Breast epithelium (tissue), 4 donors: ENCODE data around the gene IL18RAP. TPM values are rescaled to one million over a fixed set of nuclear protein-coding genes. Genes with fewer than 3 reads are reported as not detected.

Experiments
- DNase-seq, 2 donors: peaks; one replicate each; pipeline ENCODE4 v3.0.0-alpha.2; 2019; ENCODE audit warnings: low spot score in 2 of 2
- H3K27ac ChIP-seq, 2 donors: fragments of 200-600 bp; sonication (generic) in 1 of 2; one replicate each; pipeline ENCODE4 v1.5.1; 2016 to 2019; ENCODE audit warnings: mild to moderate bottlenecking in 1 of 2
- H3K27me3 ChIP-seq, 2 donors: fragments of 200-600 bp; sonication (generic) in 1 of 2; one replicate each; pipeline versions ENCODE4 v1.5.1 to v1.6.0; 2017 to 2019; ENCODE audit warnings: control low read depth in 1 of 2, mild to moderate bottlenecking in 1 of 2
- H3K36me3 ChIP-seq: fragments of 200-600 bp; one replicate; pipeline ENCODE4 v1.5.1; 2019
- H3K4me1 ChIP-seq, 2 donors: fragments of 200-600 bp; sonication (generic); one replicate each; pipeline ENCODE4 v1.5.1; 2016 to 2019; ENCODE audit warnings: control low read depth in 1 of 2
- H3K4me3 ChIP-seq, 3 donors: fragments of 200-600 bp; sonication (generic); 1 replicate in 2 of 3; 2 replicates in 1 of 3; pipeline ENCODE4 v1.5.1; 2016 to 2019; ENCODE audit warnings: mild to moderate bottlenecking in 3 of 3, moderate library complexity in 2 of 3
- H3K9me3 ChIP-seq, 2 donors: fragments of 200-600 bp; sonication (generic) in 1 of 2; one replicate each; pipeline ENCODE4 v1.5.1; 2016 to 2019; ENCODE audit warnings: control low read depth in 1 of 2
- POLR2A ChIP-seq: fragments of 450-650 bp; IDR thresholded peaks from one replicate; pipeline ENCODE4 v1.6.1; 2016; ENCODE audit warnings: antibody characterized with exemption, mild to moderate bottlenecking, moderate library complexity
- POLR2AphosphoS5 ChIP-seq, 3 donors: sonication (generic); formaldehyde crosslinking; IDR thresholded peaks; one replicate each; pipeline ENCODE4 v1.6.1; 2017; ENCODE audit warnings: antibody characterized with exemption in 3 of 3
- intact Hi-C: fragments of 100-400 bp; cut with DNase I; formaldehyde crosslinking; loops from one replicate; pipeline ENCODE4 v1.15.1; 2023; ENCODE audit warnings: low total_unique reads
- total RNA-seq, 3 donors: library from RNA; depleted of rRNA; stranded (reverse); fragments of >200 nt; gene quantifications; one replicate each; pipeline ENCODE4 v1.1.0, GENCODE V29; 2016
- TF ChIP-seq, protein P1 (sequence below), 3 donors: fragments of 450-650 bp; IDR thresholded peaks; one replicate each; pipeline ENCODE4 v1.5.1; 2016 to 2017; ENCODE audit warnings: antibody characterized with exemption in 3 of 3, mild to moderate bottlenecking in 3 of 3, moderate library complexity in 3 of 3

The IL18RAP gene
- total RNA-seq, 3 donors from 2014 or later = 1.4 to 2.9 (median 2.3) TPM

DNA sequence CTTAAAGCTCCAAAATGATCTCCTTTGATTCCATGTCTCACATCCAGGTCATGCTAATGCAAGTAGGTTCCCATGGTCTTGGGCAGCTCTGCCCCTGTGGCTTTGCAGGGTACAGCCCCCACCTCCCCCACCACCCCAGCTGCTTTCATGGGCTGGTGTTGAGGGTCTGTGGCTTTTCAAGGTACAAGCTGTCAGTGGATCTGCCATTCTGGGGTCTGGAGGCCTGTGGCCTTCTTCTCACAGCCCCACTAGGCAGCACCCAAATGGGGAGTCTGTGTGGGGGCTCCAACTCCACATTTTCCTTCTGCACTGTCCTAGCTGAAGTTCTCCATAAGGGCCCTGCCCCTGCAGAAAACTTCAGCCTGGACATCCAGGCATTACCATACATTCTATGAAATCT lies 69.0 kb downstream of the IL18RAP start:
- peaks cover 0 to 4% of the 10 kb centered on the region in 2 donors for H3K4me1 ChIP-seq
- H3K27me3 ChIP-seq = no peaks in the 10 kb centered on the region
- intact Hi-C loops = no loop called here
- H3K4me3 ChIP-seq = no peak overlapping the region
- H3K9me3 ChIP-seq = no peaks in the 10 kb centered on the region
- no peak overlapping the region for H3K27ac ChIP-seq
- no peak for DNase-seq
- H3K36me3 ChIP-seq = no peaks in the 10 kb centered on the region
- no peak for TF ChIP-seq POLR2AphosphoS5 (IDR thresholded peaks at IDR 0.05)
- TF ChIP-seq POLR2A = no peak
- TF ChIP-seq, protein P1, sequence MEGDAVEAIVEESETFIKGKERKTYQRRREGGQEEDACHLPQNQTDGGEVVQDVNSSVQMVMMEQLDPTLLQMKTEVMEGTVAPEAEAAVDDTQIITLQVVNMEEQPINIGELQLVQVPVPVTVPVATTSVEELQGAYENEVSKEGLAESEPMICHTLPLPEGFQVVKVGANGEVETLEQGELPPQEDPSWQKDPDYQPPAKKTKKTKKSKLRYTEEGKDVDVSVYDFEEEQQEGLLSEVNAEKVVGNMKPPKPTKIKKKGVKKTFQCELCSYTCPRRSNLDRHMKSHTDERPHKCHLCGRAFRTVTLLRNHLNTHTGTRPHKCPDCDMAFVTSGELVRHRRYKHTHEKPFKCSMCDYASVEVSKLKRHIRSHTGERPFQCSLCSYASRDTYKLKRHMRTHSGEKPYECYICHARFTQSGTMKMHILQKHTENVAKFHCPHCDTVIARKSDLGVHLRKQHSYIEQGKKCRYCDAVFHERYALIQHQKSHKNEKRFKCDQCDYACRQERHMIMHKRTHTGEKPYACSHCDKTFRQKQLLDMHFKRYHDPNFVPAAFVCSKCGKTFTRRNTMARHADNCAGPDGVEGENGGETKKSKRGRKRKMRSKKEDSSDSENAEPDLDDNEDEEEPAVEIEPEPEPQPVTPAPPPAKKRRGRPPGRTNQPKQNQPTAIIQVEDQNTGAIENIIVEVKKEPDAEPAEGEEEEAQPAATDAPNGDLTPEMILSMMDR (IDR thresholded peaks at IDR 0.05) = no peak

DNA sequence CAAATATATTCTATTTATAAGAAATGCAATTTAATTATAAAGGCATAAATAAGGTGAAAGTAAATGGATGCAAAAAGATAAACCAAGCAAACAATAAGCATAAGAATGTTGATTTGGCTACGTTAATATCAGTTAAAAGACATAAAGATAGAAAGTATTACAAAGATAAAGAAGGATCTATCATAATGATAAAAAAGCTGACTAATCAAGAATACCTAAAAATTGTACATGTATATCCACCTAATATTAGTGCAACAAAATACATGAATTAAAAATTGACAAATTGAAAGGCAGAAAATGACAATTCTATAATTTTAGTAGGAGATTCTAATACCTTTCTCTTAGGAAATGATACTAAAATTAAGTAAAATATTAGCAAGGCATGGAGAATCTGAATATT lies 71.6 kb downstream of the IL18RAP start:
- Histone ChIP-seq H3K36me3 (no peaks in the 10 kb centered on the region), H3K4me1 (no peaks in the 10 kb centered on the region), H3K4me3 (no peak overlapping the region), H3K27me3 (no peaks in the 10 kb centered on the region), H3K27ac (no peak overlapping the region), H3K9me3 (no peaks in the 10 kb centered on the region)
- intact Hi-C loops = no loop called here
- TF ChIP-seq, protein P1 (IDR thresholded peaks at IDR 0.05) = no peak
- no peak for TF ChIP-seq POLR2AphosphoS5 (IDR thresholded peaks at IDR 0.05)
- no peak for TF ChIP-seq POLR2A
- no peak for DNase-seq

DNA sequence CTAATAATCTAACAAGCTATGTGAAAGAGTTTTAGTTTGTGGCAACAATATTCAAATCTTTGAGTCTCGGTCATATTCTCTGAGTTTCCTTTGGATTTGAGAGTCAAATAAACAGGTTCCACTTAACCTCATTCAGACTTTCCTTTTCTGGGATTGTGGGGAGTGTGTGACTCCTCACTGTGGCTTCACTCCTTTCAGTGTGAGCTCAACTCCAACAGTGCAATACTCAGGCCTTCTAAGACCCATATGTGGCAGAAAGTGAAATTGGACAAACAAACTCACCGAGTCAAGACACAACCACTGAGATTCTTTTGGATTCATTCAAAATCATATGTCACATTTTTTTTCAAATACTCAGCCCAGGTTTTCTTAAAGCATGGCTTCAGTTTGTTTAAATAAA lies 75.5 kb downstream of the IL18RAP start:
- TF ChIP-seq POLR2A = no peak
- TF ChIP-seq, protein P1 (IDR thresholded peaks at IDR 0.05) = no peak
- no peak for TF ChIP-seq POLR2AphosphoS5 (IDR thresholded peaks at IDR 0.05)
- Histone ChIP-seq H3K27ac (no peak overlapping the region), H3K4me1 (no peaks in the 10 kb centered on the region), H3K9me3 (no peaks in the 10 kb centered on the region), H3K4me3 (no peak overlapping the region), H3K27me3 (no peaks in the 10 kb centered on the region), H3K36me3 (no peaks in the 10 kb centered on the region)
- intact Hi-C loops = no loop called here
- no peak for DNase-seq

DNA sequence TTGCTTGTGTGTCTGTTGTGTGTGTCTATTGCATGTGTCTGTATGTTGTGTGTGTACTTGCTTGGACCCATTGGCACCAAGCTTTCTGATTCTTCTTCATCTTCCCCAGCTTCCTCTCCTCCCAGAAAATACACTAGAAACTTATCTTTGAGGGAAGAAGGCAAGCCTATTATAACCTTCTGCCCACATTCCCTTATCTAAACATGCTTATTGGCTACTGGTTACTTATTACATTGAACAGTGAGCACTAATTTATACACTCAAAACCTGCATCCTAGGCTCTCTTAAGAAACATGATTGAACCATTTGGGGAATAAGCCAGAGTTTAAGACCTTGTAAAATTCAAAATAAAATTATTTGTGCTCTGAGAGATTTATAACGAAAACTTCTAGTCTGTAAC lies 76.6 kb downstream of the IL18RAP start:
- TF ChIP-seq POLR2A = no peak
- TF ChIP-seq, protein P1 (IDR thresholded peaks at IDR 0.05) = no peak
- TF ChIP-seq POLR2AphosphoS5 (IDR thresholded peaks at IDR 0.05) = no peak
- Histone ChIP-seq H3K27ac (no peak overlapping the region), H3K27me3 (no peaks in the 10 kb centered on the region), H3K4me1 (no peaks in the 10 kb centered on the region), H3K36me3 (no peaks in the 10 kb centered on the region), H3K9me3 (no peaks in the 10 kb centered on the region), H3K4me3 (no peak overlapping the region)
- intact Hi-C loops = no loop called here
- no peak for DNase-seq

Other genes starting within 250 kb of the IL18RAP start
- 1 to 10 TPM; 1.9 to 5.9 (median 2.3) TPM for gene IL1RL2, start 236.1 kb upstream of the IL18RAP start, total RNA-seq
- 10 to 100 TPM in 2 of 3 donors, 1 to 10 TPM in 1; 6.3 to 27.8 (median 12.1) TPM for gene IL1RL1, start 111.6 kb upstream of the IL18RAP start, total RNA-seq
- gene IL18R1, start 67.4 kb upstream of the IL18RAP start, total RNA-seq = 1 to 10 TPM; 7.0 to 7.7 (median 7.2) TPM
- not detected for gene SLC9A4, start 50.1 kb downstream of the IL18RAP start, total RNA-seq
- under 1 TPM; 0.16 to 0.98 (median 0.73) TPM for gene SLC9A2, start 196.4 kb downstream of the IL18RAP start, total RNA-seq